Stimulated activated CD8-positive, alpha-beta memory T cell treated with anti-CD3 and anti-CD28 coated beads, Interleukin-15, amount 100 ng/mL, for 4 hours (primary cell): ENCODE results near the gene SAMD3.
"Not testable (repeated sequence)": the region's sequence is repeated elsewhere in the genome, so short reads cannot be mapped to it uniquely, and the experiment has no call there.

Experiments
- DNase-seq, 2 donors: peaks; one replicate each; pipeline ENCODE4 v3.0.0-alpha.2; 2020; ENCODE audit warnings: low read depth in 2 of 2

The SAMD3 gene

GRCh38 chr6:130178692-130179091 lies 44.1 kb downstream of the SAMD3 start:
- DNase-seq: no peak

- DNase-seq: no peak
Observed at GRCh38 chr6:130176378-130176777, 46.4 kb downstream of the SAMD3 start.

GRCh38 chr6:130173377-130174004 lies 49.3 kb downstream of the SAMD3 start:
- DNase-seq: not testable (repeated sequence)

GRCh38 chr6:130170160-130170559 lies 52.6 kb downstream of the SAMD3 start:
- not testable (repeated sequence) for DNase-seq

GRCh38 chr6:130167655-130168054 lies 55.1 kb downstream of the SAMD3 start:
- no peak for DNase-seq

- DNase-seq: no peak
Observed at GRCh38 chr6:130164251-130164650, 58.5 kb downstream of the SAMD3 start.

- DNase-seq: no peak
Observed at GRCh38 chr6:130163266-130163665, 59.5 kb downstream of the SAMD3 start.

GRCh38 chr6:130162421-130162820 lies 60.3 kb downstream of the SAMD3 start:
- no peak for DNase-seq

GRCh38 chr6:130161683-130162404 lies 60.9 kb downstream of the SAMD3 start:
- DNase-seq: no peak

GRCh38 chr6:130159956-130160355 lies 62.8 kb downstream of the SAMD3 start:
- no peak for DNase-seq

GRCh38 chr6:130158548-130158947 lies 64.2 kb downstream of the SAMD3 start:
- no peak for DNase-seq

- no peak for DNase-seq
Observed at GRCh38 chr6:130158056-130158455, 64.7 kb downstream of the SAMD3 start.

- no peak for DNase-seq
Observed at GRCh38 chr6:130156908-130157307, 65.8 kb downstream of the SAMD3 start.

- DNase-seq: no peak
Observed at GRCh38 chr6:130152908-130153510, 69.7 kb downstream of the SAMD3 start.

- DNase-seq: no peak
Observed at GRCh38 chr6:130150906-130151305, 71.8 kb downstream of the SAMD3 start.

GRCh38 chr6:130149016-130149415 lies 73.7 kb downstream of the SAMD3 start:
- DNase-seq: not testable (repeated sequence)

GRCh38 chr6:130148181-130148580 lies 74.6 kb downstream of the SAMD3 start:
- no peak for DNase-seq

GRCh38 chr6:130147111-130147510 lies 75.6 kb downstream of the SAMD3 start:
- DNase-seq: no peak

- DNase-seq: no peak
Observed at GRCh38 chr6:130143709-130144108, 79.0 kb downstream of the SAMD3 start.

GRCh38 chr6:130140084-130140483 lies 82.7 kb downstream of the SAMD3 start:
- DNase-seq: no peak

GRCh38 chr6:130138909-130139242 lies 83.9 kb downstream of the SAMD3 start:
- no peak for DNase-seq

GRCh38 chr6:130138116-130138908 lies 84.4 kb downstream of the SAMD3 start:
- no peak for DNase-seq
